HG02938 (cell line): ENCODE measurements around the gene LFNG.

ENCODE experiments used
- ATAC-seq: cut with Tn5 transposase; IDR thresholded peaks from one replicate; pipeline ENCODE4 v1.9.1; 2021; ENCODE audit warnings: mild to moderate bottlenecking, moderate library complexity; ENCODE audit not compliant: unreplicated experiment

LFNG gene

GRCh38 chr7:2519119-2519930 lies at the start of gene LFNG:
LFNG (plus strand) TSS chr7:2519774; CDS start chr7:2519862, 88 bp downstream.
- peak; percentile 71 for ATAC-seq

GRCh38 chr7:2470204-2471021 lies 49.2 kb upstream of the LFNG start:
- ATAC-seq, result no peak

- no peak for ATAC-seq
These were observed 48.6 kb upstream of the LFNG start for GRCh38 chr7:2471022-2471329.

- no peak for ATAC-seq
These were observed 48.2 kb upstream of the LFNG start for GRCh38 chr7:2471396-2471795.

GRCh38 chr7:2472739-2473138 lies 46.8 kb upstream of the LFNG start:
- no peak for ATAC-seq

GRCh38 chr7:2473496-2474180 lies 45.9 kb upstream of the LFNG start:
- ATAC-seq, result no peak

- ATAC-seq, result no peak
These were observed 45.4 kb upstream of the LFNG start for GRCh38 chr7:2474224-2474623.

GRCh38 chr7:2474813-2475677 lies 44.5 kb upstream of the LFNG start:
- ATAC-seq, result no peak

GRCh38 chr7:2475678-2476015 lies 43.9 kb upstream of the LFNG start:
- ATAC-seq, result no peak

GRCh38 chr7:2476298-2476697 lies 43.3 kb upstream of the LFNG start, which contains the start of gene GRIFIN:
GRIFIN (minus strand) TSS chr7:2476398; CDS start chr7:2476383, 15 bp downstream.
- ATAC-seq, result no peak

- no peak for ATAC-seq
These were observed 42.7 kb upstream of the LFNG start for GRCh38 chr7:2476776-2477446.

GRCh38 chr7:2477447-2478398 lies 41.9 kb upstream of the LFNG start:
- peak; percentile 46 for ATAC-seq

- ATAC-seq, result no peak
These were observed 41.2 kb upstream of the LFNG start for GRCh38 chr7:2478399-2478785.

GRCh38 chr7:2478800-2479199 lies 40.8 kb upstream of the LFNG start:
- no peak for ATAC-seq

- ATAC-seq, result no peak
These were observed 40.1 kb upstream of the LFNG start for GRCh38 chr7:2479276-2480069.

GRCh38 chr7:2480070-2480408 lies 39.5 kb upstream of the LFNG start:
- no peak for ATAC-seq

GRCh38 chr7:2481195-2481594 lies 38.4 kb upstream of the LFNG start:
- ATAC-seq, result no peak

- no peak for ATAC-seq
These were observed 36.7 kb upstream of the LFNG start for GRCh38 chr7:2482725-2483451.
